ENCODE data around the gene ZDHHC1.
A peak's percentile ranks its signal among the peaks of the same experiment; 100 is the strongest.

ZDHHC1 gene

GRCh38 chr16:67407176-67407787 lies 9.0 kb downstream of the ZDHHC1 start:
- no peak for DNase-seq

- no peak for DNase-seq
Observed at GRCh38 chr16:67406111-67406971, 9.9 kb downstream of the ZDHHC1 start.

GRCh38 chr16:67405336-67405735 lies 10.9 kb downstream of the ZDHHC1 start:
- DNase-seq, result no peak

GRCh38 chr16:67404740-67405226 lies 11.5 kb downstream of the ZDHHC1 start:
- DNase-seq, result no peak

GRCh38 chr16:67403976-67404555 lies 12.2 kb downstream of the ZDHHC1 start:
- no peak for DNase-seq

DNA sequence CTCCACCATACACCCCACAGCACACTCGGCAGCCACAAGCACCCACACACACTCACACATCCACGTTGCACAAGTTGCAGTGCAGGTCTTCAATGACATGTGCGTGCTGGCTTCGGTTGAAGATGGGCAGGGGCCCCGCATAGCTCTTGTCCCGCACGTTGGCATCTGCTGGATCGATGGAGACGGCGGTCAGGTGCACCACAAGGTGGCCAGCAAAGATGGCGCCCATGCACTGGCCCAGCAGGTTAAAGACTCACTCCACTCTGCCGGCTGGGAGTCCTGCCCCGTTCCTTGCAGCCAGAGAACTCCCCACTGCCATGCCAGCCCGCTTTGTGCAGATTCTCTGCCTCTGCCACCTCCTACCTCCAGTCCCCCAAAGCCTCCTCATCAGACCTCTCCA lies 15.4 kb downstream of the ZDHHC1 start:
- no peak for DNase-seq

DNA sequence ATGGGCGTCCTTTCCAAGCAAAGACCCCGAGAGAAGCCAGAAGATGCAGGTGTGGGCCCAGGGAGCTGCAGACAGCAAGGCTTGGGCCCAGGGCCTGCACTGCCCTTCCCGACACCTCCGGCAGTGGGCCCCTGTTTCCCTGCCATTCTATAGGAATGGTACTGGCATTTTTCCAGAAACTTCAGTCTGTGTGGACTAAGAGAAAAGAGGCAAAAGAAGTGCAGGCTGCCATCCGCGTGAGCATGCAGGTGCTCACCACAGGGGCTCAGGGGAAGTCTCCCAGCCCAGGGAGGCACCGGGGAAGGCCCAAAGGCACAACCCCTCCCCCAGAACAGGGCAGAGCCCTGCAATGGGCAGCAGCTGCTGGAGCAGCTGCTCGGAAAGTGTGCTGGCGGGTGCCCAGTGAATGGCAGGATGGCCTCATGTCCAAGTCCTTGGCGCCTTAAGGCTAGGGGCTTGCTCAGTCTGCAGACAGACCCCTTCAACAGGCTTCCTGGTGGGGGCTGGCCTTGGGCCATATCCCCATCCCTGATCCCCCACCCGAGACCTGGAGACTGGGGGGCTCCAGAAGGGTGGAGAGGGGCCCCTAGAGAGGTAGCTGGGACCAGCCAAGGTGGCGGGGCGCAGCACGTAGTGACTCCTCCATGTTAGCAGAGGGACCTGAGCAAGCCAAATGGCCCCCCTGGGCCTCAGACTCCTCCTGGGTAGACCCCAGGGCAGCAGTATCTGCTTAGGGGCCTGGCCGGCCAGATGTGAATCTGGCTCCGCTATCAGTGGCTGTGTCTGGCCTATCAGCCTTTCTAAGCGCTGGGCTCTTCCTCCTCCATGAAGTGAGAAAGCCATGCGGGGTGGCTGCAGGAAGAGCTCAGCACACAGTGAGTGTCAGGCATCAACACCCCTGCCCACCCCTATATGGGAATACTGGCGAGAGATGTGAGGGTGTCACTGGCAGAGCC lies 16.2 kb downstream of the ZDHHC1 start:
- DNase-seq, result no peak

DNA sequence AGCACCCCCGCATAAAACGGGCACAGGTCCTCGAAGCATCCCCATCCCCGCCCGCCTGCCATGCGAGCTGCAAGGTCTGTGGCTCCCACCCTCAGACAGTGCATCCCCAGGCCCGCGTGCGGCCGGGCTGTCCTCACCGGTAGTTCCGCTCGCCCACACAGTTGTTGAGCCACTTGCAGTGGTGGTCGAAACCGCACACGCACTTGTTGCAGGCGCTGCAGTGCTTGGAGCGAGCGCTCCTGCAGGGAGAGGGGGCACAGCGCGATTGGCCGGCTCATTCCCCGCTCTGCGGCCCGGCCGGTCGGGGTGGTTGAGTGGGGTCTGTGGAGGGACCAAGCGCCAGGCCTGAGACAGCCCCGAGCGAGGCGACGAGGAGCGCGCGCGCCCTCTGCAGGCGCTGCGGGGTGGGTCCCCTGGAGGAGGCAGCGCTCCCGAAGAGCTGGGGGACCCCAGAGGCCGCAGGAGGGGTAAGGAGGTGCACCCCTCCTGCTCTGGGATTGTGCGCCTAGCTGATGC lies 17.0 kb downstream of the ZDHHC1 start:
- DNase-seq, result peak; percentile 13

DNA sequence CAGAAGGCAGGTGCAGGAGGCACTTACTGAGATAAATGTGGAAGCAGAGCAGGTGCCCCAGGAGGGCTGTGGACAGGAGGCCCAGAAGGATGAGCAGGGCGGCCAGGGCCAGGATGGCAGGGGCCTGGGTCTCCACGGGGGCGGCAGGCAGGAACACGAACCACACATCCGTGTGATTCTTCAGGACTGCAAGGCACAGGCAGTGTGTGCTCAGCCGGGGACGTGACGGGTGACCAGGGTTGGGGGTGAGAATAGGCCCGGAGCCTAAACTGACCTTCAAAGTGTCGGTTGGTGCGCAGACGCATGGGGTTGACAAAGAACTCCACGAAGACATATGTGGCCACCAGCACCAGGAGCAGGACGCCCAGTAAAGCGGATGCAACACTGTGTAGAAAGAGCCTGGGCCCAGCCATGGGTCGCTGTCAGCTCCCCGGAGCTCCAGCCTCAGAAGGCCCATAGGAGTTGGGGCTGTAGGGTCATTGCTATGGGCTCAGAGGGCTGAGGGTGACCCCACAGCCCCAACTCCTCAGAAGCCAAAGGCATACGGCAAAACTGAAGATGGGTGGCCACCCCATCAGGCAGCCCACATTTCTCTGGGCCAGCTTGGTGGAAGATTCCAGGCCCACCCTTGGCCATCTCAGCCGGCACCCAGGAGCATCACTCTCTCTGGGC lies 17.6 kb downstream of the ZDHHC1 start:
- DNase-seq, result no peak

DNA sequence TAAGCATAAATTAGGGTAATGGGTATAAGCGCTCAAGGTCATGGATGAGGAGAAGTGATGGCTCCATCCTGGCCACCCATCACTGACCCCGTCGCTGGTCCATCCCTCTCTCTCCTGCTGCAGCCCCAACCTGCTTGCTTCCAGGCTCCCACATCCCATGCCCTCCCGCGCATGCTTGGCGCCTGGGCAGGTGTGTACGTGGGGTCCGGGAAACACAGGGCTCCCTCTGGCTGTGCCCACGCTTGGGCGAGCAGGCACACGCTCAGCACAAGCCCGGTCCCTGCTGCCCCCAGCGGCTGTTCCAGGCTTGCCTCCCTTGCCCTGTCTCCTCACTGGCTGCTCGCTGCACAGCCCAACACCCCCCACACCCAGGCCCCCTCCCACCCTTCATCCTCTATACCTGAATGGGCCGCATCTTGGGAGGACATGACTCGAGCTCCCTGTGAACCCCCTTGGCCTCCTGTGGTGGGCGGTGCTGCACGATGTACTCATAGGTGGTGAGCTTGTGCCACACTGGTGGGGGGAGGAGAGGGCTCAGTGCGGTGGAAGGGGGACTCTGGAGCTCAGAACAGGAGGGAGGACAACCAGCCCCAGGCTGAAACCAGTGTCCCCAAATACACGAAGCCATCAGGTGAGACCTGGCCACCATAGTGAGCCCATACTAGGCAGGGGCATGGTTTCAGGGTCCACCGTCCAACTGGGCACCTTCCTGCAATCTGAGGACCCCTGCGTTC lies 18.3 kb downstream of the ZDHHC1 start:
- no peak for DNase-seq

- no peak for DNase-seq
Observed at GRCh38 chr16:67397036-67397801, 19.1 kb downstream of the ZDHHC1 start.

GRCh38 chr16:67396159-67397035 lies 19.9 kb downstream of the ZDHHC1 start:
- no peak for DNase-seq

DNA sequence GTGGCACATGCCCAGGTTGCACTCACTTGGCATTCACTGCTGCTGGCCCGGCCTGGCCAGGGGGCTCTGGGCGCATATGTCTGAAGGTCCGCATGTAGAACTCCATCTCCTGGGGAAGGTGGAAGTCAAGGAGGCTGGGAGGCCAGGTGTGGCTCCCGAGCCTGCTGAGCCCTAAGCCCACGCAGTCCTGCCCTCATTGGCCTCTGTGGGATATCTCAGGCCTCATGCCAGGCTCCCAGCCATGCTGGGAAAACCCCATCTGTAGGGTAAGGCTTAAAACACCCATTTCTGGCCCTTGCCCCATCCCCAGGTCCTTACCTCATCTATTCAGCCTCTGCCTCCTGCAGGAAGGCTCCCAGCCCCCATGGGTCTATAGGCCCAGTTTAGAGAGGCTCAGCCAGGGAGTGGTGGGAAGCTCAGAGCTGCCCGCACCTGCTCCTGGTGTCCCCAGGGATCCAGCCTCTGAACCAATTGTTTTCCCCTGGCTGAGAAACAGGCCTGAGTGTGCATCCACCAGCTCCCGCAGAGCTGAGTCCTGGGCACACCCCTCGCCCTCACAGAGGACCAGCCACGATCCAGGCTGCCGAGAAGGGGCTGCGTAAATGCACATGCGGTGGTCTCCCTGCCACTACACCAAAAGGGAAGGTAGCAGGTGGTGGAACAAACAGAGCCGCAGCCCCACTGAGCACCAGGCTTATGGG lies 20.7 kb downstream of the ZDHHC1 start:
- DNase-seq, result no peak

DNA sequence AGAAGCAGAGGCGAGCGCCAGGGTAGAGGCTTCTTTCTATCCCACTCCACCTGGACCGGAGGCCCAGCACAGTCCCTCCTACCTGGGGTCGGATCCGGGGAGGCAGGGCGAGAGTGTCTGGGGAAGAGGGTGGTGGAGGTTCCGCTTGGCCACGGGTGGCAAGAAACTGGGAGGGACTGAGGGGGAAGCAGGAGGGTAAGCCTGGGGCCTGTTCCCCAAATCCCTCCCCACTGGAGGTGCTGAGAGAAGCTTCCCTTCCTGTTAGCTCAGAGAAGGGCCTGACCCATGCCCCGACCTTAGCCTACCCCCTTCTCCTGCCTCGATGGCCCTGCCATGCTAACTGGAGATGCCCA lies 21.2 kb downstream of the ZDHHC1 start:
- DNase-seq, result no peak

GRCh38 chr16:67394155-67395104 lies 21.8 kb downstream of the ZDHHC1 start:
- DNase-seq, result no peak

DNA sequence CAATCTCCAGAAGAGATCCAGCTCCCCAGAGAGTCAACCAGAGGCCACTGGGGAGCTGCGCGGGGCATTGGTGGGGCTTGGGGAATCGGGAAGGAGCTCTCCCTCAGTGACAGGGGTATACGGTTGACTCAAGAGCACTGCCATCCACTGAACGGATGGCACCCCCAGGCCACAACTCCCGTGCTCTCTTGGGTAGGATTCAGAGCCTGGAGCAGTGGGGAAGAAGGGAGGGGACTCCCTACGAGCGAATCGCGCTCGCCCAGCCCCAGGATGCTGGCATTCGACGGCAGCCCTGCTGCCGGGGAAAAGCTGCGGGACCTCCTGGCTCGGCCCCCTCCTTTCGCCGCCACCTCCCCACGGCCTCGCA lies 22.5 kb downstream of the ZDHHC1 start:
- no peak for DNase-seq

DNA sequence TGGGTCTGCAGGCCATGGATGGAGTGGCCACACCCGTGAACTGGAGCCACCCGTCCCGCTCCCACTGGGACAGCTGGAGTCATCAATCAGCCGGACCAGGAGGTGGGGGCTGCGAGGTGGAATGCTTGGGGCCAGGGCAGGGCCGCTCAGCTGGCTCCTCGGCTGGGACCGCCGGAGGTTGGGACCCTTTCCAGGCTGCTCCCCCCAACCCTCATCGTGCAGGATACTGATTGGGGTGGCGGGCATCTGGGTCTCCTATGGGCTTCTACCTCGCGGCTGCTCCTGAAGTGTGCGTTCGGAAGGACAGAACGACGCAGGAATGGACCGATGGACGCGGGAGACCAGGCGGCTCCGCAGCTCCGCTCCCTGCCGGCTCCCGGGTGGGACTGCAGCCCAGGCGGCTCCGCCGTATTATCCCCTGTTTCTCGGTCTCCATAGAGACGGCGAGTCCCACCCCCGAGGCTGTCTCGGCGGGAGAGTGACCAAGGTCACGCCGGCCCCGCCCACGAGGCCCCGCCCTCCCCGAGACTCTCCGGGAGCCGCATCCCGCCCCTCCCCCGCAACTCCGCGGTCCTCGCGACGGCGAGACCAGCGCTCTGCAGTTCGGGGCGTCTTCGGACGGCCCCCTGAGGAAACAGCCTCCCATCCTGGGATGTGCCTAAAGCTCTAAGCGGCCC lies 23.0 kb downstream of the ZDHHC1 start, which contains the start of gene TPPP3:
TPPP3 (minus strand) TSS at position 388 of the 677 bp plus-strand sequence. CDS start 2,387 bp downstream, outside the sequence.
- no peak for DNase-seq

All from activated effector memory CD4-positive, alpha-beta T cell treated with Interleukin-2 at 50 U/mL for 16 hours (primary cell).